Activated CD4-positive, alpha-beta T cell treated with anti-CD3 and anti-CD28 coated beads, Interleukin-2, amount 50 U/mL, for 24 hours (primary cell): ENCODE data around the gene CDK5RAP1.
"Not testable (repeated sequence)": the region's sequence is repeated elsewhere in the genome, so short reads cannot be mapped to it uniquely, and the experiment has no call there.

Source experiments
- DNase-seq, 2 donors: peaks; one replicate each; pipeline ENCODE4 v3.0.0-alpha.2; 2020; ENCODE audit warnings: low read depth in 1 of 2, low spot score in 1 of 2

The CDK5RAP1 gene, protein sequence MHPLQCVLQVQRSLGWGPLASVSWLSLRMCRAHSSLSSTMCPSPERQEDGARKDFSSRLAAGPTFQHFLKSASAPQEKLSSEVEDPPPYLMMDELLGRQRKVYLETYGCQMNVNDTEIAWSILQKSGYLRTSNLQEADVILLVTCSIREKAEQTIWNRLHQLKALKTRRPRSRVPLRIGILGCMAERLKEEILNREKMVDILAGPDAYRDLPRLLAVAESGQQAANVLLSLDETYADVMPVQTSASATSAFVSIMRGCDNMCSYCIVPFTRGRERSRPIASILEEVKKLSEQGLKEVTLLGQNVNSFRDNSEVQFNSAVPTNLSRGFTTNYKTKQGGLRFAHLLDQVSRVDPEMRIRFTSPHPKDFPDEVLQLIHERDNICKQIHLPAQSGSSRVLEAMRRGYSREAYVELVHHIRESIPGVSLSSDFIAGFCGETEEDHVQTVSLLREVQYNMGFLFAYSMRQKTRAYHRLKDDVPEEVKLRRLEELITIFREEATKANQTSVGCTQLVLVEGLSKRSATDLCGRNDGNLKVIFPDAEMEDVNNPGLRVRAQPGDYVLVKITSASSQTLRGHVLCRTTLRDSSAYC

DNA sequence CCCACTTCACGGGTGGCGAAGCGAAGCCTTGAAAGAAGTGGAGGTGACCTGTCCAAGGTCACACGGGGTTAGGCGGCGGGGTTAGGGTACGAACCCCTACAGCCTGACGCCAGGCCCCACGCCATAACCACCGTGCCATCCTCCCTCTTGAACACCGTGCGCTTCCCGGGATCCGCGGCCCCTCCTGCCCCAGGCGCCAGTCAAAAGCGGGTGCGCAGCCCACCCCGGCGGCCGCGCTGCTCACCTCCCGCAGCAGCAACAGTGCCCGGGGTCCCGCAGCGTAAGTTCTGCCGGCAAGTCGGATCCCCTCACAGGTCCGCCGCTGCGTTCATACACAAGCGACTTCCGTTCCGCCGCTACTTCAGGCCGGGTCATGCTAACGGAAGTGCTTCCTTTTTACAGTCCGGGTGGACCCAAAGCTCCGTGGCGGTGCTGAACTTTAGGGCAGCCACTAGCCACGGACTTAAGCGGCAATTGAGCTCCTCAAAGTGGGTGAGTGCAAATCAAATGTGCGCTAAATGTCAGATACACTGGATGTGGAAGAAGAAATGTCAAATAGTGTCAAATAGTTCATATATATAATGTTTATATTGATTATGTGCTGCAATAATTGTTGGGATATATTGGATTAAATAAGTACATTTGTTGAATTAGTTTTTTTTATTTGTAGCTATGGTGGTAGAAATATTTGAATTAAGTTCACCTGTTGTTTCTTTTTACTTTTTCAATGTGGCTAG is at the start of gene CDK5RAP1:
CDK5RAP1 (minus strand) TSS at position 336 of the 737 bp plus-strand sequence. CDS start 4,455 bp downstream, outside the sequence.
- peak; percentile 78 to 84 for DNase-seq

DNA sequence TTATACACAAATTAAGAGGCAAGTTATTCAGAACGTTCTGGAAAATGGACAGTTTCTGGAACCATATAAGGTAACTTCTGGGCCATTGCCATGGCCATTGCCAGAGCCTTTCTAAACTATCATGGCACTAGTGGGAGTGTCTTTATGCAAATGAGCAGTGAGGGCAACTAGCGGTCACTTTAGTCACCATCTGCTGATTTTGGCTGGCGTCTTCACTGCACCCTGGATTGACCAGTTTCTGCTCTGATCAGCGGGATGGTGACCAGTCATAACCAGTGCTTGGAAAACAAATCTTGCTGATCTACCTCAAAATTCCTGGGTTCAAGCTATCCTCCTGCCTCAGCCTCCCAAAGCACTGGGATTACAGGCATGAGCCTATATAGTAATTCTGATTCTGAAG is 49.5 kb upstream of the CDK5RAP1 start:
- DNase-seq, result no peak

DNA sequence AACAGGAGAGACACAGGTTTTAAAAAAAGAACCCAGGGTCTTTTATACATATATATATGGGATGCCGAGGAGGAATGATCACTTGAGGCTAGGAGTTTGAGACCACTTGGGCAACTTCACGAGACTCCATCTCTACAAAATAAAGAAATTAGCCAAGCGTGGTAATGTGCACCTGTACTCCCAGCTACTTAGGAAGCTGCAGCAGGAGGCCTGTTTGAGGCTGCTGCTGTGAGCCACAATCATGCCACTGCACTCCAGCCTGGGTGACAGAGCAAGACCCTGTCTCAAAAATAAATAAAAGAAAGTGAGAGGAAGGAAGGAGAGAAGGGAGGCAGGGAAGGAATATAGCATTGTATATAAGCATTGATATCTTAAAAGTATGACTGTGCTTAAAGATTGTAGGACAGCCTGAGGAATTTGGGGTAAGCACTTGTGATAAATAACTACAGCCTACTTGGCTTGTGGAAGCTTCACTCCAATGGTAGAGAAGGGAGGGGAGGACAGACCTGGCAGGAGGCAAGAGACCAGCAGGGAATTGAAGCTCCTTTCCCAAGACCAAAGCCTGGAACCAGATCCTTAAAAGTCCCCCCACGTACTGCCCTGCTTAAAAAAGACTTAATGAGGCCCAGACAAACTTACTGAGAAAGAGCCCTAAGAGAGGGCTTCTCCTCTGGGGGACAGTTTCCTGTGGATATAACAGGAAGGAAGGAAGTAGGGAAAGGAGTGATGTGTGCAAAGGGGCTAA is 44.7 kb upstream of the CDK5RAP1 start:
- DNase-seq, result no peak

DNA sequence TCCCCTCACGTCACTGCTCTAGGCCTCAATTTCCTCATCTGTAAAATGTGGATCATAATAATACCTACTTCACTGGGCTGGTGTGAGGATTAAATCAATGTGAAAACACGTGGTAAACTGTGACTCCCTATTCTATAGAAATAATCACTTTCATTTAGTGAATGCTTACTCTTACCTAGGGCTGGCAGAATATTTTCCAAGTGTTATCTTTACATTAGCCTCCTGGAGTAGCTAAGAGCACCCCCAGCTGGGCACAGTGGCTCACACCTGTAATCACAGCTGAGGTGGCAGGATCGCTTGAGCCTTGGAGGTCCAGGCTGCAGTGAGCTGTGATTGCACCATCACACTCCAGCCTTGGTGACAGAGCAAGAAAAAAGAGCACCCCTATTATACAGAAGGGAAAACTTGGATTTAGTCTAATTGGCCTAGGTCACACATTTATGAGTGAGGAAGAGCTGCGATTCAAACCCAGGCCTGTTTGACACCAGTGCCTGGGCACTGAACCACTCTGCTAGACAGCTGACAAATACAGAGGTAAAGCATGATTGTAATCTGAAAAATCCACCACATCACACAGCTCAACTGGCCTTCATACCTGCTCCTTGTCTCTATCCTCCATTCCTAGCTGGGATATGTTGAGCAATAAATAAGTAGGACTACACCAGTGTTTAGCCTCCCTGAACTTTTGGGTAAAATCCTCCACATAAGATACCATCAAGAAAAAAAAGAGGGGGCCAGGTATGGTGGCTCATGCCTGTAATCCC is 43.7 kb upstream of the CDK5RAP1 start:
- no peak for DNase-seq

DNA sequence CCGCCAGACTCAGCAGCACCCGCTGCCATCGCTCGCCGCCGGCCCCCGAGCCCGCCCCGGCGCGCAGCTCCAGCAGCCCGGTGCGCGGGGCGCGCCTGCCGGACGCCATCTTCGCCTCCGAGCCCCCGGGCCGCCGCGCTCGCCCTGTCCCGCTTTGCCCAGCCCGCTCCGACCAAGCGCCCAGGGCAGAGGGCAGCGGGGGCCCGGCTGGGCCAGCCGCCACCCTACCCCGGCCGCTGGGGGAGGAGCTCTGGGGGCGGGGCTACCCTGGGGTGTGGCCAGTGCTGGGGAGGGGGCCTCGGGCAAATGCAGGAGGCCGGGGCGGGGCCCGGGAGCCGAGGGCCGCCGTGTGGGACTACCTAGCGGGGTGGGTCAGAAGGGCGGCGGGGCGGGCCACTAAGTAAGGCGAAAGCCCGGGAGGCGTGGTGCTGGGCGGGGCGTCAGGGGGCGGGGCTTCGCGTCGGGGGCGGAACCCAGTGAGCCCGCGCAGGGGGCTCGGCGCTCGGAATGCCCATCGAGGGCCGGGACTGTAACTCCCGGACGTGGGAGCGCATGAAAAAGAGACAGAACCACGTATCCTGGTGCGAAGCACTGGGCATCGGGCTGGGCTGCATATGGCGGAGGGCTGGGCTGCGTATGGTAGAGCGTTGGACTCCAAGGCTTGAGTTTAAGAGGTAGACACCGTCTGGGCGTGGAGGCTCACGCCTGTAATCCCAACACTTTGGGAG is 42.4 kb upstream of the CDK5RAP1 start, which contains the start of gene SNTA1:
SNTA1 (minus strand) TSS at position 252 of the 728 bp plus-strand sequence; CDS start at position 109, 143 bp downstream.
- DNase-seq, result peak; percentile 79 to 85

DNA sequence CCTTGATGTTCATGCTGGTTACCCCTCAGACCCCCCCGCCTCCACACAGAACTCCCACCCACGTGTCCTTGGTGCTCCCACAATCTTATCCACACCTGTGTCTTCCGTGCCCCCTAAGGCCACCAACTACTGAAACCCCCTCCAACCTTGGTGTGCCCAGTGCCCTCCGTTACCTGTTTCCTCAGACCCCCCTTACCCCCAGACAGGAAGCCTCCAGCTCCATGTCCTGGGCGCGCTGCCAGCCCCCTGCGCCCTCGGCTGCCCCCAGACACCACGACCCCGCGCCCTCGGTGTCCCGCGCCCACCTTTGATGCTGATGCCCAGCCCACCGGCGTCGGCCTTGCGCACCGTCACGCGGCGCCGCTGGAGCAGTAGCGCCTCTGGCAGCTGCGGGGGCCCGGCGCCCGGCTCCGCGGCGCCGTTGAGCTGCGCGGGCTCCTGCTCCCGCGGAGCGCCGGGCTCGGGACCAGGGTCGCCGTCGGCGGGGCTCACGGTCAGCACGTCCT is 41.7 kb upstream of the CDK5RAP1 start:
- DNase-seq, result peak in 1 of 2 donors; percentile 4

DNA sequence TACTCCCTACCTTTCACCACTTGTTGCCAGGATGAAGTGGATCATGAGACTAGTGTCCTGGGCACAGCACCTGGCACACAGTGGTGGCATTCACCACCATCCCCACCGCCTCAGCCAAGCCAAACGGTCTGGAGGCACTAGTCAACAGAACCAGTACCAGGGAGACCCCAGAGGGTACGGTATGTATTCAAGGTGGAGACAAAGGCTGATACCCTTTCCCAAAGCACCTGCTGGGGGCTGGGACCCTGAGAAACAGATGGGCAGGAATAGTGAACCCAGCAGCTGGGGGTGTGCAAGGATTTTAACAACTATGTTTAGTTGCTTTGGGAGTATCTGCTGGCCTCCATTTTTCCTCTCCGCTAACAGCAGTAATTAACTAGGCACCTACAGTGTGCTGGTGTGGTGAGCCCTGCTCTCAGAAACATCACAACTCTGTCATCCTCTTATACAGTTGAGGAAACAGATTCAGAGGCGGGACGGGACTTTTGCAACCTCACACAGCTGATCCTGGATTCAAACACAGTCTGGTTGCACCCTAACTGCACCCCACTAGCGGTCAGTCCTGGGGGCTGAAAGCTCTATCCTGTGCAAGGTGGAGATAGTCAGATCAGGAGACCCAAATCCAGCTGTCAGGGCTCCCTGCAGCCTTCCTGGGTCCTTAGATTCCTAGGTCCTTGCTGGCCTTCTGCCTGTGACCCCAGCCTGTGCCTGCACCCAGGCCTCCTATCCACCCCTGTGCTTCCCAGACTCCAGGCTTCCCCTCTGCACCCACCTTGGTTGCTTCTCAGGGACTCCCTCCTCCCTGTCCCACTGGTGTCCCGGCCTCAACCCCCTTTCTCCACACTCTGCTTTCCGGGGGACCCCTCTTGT is 41.1 kb upstream of the CDK5RAP1 start:
- DNase-seq, result no peak

DNA sequence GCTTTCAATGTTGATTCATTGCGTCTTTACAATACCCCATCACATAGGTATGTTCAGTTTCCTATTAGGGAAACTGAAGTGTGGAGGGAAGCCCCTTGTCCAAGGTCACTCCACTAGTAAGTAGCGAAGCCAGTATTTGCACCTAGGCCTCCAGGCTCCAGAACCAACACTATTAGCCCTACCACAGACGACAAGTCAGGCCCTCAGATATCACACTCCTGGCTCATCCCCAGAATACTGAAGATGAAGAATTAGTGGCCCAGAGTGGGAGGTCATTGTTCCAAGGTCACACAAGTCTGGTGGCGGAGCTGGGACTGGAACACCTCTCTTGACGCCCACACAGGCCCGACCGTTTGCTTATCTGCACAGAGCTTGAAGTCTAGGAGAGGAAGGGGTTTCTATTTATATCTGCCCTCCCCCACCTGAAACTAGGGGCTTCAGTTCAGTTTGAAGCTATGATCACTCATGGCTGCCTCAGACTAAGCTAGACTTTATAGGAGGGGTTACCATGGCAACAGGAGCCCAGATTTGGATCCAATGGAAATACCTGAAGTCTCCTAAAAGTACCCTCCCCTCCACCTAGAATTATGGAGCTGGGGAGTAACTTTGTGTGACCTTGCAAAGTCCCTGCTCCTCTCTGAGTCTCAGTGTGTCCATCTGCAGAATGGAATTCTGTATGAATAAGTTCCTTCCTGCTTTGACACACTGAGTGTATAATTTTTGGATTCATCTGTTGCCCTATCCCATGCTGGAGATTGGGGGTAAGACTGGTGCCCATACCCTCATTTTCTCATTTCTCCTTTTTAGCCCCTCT is 40.0 kb upstream of the CDK5RAP1 start:
- DNase-seq, result no peak

DNA sequence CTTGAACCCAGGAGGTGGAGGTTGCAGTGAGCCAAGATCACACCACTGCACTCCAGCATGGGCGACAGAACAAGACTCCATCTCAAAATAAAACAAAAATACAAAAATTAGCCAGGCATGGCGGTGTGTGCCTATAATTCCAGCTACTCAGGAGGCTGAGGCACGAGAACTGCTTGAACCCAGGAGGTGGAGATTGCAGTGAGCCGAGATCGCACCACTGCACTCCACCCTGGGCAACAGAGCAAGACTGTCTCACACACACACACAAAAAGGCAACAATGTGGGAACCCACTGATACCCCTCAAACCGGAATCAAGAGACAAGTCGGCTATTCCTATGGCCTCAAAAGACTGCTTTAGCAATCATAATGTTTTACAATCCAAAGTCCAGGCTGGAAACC is 39.2 kb upstream of the CDK5RAP1 start:
- DNase-seq, result not testable (repeated sequence)

DNA sequence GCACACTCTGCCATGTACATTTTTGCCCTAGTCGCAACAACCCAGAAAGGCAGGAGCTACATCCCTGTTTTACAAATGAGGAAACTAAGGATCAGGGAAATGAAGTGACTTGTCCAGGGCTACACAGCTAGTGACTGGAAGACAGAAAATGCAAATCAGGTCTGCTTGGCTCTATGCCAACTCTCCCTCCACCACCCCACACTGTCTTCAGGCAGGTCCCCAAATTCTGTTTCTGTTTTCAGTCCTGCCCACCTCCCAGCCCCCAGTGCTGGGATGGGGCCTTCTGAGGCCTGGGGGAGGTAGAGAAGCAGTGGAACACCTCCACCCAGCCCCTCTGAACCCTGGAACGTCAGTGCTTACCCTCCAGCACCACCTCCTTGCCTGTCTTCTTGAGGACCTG is 37.2 kb upstream of the CDK5RAP1 start:
- DNase-seq, result no peak

DNA sequence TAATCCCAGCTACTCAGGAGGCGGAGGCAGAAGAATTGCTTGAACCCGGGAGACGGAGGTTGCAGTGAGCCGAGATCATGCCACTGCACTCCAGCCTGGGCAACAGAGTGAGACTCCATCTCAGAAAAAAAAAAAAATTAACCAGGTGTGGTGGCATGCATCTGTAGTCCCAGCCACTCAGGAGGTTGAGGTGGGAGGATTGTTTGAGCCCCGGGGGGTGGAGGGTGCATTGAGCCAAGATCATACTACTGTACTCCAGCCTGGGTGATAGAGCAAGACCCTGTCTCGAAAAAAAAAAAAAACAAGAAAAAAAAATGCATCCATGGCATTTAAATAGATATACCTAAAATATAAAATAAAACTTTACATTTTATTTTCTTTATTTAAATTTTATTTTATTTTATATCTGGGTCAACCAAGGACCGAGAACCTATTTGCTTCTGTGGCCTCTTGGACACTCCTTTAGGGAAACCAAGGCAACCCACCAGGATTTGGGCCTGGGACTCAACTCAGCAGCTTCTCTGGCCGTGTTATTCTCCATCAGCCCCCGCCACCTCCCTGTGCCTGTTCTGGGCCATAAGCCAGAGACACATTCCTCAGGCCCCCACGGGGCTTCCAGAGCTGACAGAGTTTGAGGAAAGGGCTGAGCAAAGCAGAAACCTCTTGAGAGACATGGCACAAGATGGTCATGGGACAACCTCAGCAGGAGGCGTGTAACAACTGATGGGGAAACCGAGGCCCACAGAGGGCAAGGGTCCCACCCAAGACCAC is 36.0 kb upstream of the CDK5RAP1 start:
- no peak for DNase-seq

DNA sequence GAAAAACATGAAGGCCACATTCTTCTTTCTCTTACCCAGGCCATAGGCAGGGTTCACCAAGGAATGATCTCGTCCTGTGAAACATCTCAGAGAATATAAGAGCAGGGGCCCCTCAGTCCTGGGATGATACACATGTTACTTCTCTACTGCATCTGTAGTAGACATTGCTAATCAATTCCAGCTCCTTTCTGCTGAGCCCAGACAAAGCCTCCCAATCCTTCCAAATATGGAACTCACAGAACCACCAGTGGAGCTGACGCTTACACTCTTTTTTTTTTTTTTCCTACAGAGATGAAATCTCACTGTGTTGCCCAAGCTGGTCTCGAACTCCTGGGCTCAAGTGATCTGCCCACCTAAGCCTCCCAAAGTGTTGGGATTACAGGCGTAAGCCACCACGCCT is 33.1 kb upstream of the CDK5RAP1 start:
- DNase-seq, result no peak

DNA sequence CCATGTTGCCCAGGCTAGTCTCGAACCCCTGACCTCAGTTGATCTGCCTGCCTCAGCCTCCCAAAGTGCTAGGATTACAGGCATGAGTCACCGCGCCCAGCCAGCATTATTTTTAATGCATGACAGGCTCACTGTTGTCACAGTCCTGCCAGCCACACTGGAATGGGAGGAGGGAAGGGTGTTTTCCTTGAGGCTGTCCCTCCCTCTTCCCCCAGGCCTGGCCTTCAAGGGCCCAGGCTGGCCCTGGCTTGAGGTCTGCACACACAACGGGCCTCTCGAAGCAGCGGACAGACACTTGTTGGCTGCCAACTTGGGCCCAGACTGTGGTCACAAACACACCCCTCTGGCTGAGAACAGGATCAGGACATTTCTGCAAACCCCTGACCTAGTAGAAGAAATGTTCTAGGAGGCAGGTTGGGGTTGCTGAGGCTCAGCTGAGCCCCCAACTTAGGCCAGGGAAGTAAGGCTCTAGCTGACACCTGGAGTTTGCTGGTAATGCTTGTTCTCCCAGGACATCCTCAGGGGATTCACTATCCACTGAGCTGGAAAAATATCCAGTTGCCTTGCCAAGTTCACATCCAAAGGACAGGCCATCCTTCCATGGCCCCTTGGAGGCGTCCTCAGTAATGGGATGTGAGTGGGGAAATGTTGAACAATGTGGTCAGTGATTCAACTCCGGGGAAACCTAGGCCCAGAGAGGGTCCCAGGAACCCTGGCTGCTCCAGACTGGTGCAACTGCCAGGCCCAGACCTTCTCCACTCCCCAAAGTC is 32.3 kb upstream of the CDK5RAP1 start:
- DNase-seq, result no peak

DNA sequence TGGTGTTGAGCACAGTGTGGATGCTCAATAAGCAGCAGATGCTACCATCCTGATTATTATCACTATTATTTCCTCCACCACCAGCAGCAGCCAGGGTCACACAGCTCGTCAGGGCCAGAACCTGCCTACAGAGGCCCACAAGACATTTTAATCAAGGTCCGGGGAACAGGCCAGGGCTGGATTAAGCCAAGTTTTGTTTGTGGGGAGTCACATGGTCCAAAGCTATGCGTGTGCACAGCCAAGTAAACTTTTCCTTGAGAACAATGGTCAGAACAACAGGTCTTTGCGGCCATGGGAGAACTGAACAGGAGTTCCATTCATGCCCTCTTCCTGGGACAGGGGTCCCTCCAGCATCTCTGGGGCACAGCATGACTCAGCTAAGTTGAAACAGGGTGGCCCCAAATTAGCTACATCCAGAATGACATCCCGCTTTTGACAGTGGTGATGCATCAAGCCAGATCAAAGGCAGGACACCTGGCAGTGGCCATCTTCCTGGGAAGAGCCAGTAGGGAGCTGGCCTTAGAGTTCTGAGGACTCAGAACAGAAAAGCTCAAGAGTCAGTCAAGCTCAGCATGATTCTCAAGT is 30.6 kb upstream of the CDK5RAP1 start:
- no peak for DNase-seq

DNA sequence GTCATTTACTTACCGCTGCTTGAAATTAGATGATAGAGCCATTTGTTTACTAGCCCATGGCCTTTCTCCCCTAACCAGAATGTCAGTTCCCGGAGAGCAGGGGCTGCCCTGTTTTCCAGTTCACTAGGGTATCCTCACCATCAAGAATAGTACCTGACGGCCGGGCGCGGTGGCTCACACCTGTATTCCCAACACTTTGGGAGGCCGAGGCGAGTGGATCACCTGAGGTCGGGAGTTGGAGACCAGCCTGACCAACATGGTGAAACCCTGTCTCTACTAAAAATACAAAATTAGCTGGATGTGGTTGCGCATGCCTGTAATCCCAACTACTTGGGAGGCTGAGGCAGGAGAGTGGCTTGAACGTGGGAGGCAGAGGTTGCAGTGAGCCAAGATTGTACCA is 22.6 kb upstream of the CDK5RAP1 start:
- DNase-seq, result not testable (repeated sequence)
